GM12892 (cell line): ENCODE results near the gene C12orf60.

Experiments
- POLR2A ChIP-seq: IDR thresholded peaks from 2 replicates; pipeline ENCODE4 v1.6.1; 2011; ENCODE audit warnings: low read depth, low read length, control low read depth
- POLR2AphosphoS5 ChIP-seq: IDR thresholded peaks from 2 replicates; pipeline ENCODE4 v1.6.1; 2011; ENCODE audit warnings: low read depth, low read length, control low read depth
- TAF1 ChIP-seq: IDR thresholded peaks from 2 replicates; pipeline ENCODE4 v1.6.1; 2011; ENCODE audit warnings: low read depth, mild to moderate bottlenecking, control low read depth, low read length, borderline replicate concordance

GRCh38 chr12:14840616-14841015 is 37.1 kb downstream of the C12orf60 start:
- TF ChIP-seq POLR2A = no peak
- TF ChIP-seq TAF1 = no peak
- TF ChIP-seq POLR2AphosphoS5 = no peak
